NCI-H69 (cell line): ENCODE data around the gene OR3A2.
"Not testable (repeated sequence)": the region's sequence is repeated elsewhere in the genome, so short reads cannot be mapped to it uniquely, and the experiment has no call there.

Experiments used
- DNase-seq: peaks from one replicate; lab custom pipeline; 2025; lab: John Stamatoyannopoulos, UW

OR3A2 gene

DNA sequence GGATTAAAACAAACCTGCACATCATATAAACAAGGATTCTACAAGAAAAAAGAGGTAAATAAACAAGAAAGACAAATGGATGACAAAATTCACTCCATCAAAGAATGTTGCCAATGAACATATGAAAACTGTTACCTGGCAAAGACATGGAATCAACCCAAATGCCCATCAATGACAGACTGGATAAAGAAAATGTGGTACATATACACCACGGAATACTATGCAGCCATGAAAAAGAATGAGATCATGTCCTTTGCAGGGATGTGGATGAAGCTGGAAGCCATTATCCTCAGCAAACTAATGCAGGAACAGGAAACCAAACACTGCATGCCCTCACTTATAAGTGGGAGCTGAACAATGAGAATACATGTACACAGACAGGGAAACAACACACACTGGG is 92.6 kb downstream of the OR3A2 start:
- DNase-seq, result not testable (repeated sequence)

- DNase-seq, result no peak
Observed at GRCh38 chr17:3282901-3283300, 103.2 kb downstream of the OR3A2 start.

GRCh38 chr17:3276126-3276525 is 110.0 kb downstream of the OR3A2 start:
- no peak for DNase-seq

DNA sequence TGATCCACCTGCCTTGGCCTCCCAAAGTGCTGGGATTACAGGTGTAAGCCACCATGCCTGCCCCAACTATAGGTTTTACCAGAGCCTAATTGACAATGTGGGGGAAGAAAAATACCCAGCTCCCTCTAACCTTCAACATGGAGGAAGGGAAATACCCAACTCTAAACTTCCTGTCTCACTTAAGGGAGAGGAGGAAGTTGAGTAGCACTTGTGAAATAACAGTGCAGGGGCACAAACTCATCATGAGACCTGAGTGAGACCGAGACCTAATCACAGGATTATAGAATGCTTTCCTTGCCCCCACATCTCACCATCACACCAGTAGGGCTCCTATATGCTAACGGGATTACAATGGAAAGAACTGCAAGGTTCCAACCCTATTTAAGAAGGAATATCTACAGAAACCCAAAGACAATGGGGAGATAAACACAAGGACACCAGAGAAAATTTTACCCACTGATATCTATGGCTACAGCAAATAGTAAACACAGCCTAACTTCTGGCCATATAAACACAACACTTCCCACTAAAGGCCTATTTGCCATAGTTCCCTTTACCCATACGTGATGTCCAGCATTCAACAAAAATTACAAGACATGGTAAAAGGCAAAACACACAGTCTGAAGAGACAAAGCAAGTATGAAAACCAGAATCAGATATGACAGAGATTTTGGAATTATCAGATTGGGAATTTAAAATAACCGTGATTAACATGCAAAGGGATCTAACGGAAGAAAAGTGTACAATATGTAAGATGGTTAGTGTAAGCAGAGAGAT is 114.8 kb downstream of the OR3A2 start:
- no peak for DNase-seq

DNA sequence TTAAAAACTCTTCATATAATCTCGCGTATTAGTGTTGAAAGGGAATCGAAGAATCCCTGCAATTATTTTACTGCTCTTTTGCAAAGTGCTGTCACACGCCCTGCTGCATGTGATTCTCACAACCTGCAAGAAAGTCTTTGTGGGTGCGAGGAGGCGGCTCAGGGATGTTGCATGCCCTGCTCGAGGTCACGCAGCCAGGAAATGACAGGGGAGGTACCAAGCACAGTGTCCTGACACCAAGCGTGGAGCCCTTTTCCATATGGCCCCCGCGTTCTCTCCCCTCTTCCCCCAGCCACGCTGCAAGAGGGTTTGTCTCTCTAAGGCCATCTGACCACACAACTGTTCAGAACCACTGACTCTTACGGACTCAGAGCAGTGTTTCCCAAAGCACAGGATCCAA is 125.5 kb downstream of the OR3A2 start:
- no peak for DNase-seq

DNA sequence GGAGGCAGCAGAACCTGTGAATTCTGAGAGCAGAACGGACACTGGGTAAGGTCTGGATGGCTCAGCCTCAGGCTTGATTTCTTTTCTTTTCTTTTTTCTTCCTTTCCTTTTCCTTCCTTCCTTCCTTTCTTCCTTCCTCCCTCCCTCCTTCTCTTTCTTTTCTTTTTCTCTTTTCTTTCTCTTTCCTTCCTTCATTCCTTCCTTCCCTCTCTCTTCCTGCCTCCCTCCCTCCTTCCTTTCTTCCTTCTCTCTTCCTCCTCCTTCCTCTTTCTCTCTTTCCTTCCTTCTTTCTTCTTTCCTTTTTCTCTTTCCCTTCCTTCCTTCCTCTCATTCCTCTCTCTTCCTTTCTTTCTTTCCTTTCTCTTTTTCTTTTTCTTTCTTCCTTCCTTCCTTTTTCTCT is 125.9 kb downstream of the OR3A2 start:
- no peak for DNase-seq

DNA sequence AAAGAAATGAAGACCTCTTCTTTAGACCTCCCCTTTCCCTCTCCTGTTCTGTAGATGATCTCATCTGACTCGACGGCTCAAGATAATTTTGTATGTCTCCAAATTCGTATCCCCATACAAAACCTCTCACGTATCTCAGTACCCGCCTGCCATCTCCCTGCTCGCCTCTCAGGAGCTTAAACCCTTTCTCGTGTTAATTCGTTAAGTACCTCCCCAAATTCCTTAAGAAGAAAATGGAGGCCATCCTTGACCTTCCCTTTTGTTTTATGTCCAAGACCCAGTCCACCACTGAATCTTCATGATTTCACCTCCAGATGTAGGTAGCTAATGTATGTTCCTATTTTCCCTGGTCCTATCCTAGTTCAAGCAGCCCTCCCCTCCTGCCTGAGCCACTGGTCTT is 129.5 kb downstream of the OR3A2 start:
- DNase-seq, result no peak

DNA sequence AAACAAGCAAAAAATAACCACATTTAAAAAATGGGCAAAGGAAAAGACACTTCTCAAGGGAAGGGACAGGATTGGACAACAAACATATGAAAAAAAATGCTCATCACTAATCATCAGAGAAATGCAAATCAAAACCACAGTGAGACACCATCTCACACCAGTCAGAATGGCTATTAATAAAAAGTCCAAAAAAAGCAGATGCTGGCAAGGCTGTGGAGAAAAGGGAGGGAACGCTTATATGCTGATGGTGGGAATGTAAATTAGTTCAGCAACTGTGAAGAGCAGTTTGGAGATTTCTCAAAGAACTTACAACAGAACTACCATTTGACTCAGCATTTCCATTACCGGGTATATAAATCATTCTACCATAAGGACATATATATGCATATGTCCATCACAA is 137.1 kb downstream of the OR3A2 start:
- not testable (repeated sequence) for DNase-seq

- DNase-seq, result not testable (repeated sequence)
Observed at GRCh38 chr17:3244841-3245240, 141.3 kb downstream of the OR3A2 start.

DNA sequence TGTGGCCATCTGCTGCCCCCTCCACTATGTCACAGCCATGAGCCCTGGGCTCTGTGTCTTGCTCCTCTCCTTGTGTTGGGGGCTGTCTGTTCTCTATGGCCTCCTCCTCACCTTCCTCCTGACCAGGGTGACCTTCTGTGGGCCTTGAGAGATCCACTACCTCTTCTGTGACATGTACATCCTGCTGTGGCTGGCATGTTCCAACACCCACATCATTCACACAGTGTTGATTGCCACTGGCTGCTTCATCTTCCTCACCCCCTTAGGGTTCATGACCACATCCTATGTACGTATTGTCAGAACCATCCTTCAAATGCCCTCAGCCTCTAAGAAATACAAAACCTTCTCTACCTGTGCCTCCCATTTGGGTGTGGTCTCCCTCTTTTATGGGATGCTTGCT is 145.1 kb downstream of the OR3A2 start:
- DNase-seq, result not testable (repeated sequence)

DNA sequence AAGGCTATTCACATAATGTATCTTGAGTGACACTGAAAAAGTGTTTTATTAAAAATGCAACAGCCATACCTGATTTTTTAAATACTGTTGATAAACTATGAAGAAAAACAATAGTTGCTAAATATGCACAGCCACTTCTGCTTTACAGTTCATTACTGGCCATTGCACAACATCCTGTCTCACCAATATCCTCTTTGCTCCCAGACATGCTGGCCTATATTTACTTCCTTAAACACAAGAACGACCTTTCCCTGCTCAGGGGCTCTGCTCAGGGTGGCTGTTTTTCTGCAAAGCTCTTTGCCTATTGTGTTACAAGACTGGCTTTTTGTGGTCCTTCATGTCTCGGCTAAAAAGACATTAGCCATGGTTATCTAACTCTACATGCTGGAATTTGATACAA is 147.4 kb downstream of the OR3A2 start:
- DNase-seq, result not testable (repeated sequence)

DNA sequence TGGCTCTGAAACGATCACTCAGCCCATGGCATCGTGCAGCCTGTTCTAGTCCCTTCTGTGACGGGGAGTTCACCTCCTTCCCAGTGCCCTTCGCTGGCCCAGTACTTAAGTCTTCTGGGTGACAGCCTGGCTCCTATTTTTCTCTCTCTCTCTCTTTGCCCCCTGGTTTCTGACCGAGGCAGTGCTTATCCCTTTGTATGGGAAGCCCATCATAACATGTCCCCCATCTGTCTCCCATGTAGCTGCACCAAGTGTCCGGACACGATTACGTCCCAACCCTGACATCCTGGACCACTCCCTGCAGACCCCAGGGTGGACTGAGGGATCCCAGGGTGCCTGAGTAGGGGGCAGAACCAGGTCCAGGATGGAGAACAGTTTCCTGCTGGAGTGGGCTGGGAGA is 153.8 kb downstream of the OR3A2 start:
- not testable (repeated sequence) for DNase-seq
